NCI-H2081 (cell line): ENCODE measurements around the gene TAF4.

Experiments
- DNase-seq, 2 experiments: peaks; one replicate each; lab custom pipeline; 2025; lab: John Stamatoyannopoulos, UW

Gene TAF4

DNA sequence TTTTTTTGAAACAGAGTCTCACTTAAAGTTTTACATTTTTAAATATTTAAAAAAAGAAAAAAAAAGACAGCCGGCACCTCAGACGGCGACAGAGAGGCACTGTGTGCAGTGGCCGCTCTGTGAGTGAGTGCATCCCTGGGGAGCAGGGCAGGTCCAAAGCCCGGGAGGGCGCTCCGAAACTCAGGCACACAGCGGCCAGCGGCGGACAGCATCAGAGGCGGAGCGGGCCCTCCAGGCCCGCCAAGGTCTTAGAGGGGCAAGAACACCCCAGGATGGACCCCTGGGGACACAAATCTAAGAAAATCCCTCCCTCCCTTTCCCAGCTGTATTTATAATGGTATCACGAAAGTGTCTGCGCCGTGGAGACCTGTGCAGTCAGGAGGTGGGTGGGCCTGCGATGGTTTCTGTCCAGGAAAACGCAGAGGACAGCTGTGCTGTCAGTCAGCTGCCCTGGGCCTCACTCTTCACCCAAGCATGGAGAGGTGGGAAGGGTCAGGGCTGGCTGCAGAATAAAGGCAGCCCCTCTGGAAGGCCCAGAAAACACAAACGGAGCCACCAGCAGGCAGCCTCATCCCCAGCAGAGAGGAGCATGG is 43.8 kb downstream of the TAF4 start:
- DNase-seq, result no peak

GRCh38 chr20:62020935-62021701 is 44.6 kb downstream of the TAF4 start:
- DNase-seq, result no peak

DNA sequence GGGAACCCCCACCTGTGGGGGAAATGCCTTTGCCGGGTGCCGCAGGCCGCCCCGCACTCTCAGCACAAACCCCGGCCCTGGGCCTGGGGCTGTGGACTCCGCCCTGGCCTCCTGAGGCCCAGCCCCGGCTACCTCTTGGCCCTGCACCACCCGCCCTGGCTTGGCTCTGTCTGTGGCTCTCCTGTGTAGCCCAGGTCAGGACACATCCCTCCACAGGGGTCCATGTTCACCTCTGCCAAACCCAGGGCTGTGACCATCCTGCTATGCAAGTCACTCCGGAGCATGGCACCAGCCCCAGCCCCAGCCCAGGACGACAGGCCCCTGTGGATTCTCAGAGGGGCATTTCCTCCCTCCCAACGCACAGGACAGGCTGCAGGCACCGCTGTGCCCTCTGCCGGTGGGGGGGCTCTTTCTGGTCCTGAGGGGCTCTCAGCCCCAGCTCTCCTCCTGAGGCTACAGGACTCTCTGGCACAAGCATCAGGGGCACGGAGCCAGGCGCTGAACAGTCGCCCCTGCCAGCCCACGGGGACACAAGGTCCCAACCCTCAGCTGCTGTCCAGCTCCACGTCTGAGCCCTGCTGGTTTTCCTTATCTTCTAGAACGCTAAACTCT is 45.7 kb downstream of the TAF4 start:
- no peak for DNase-seq

GRCh38 chr20:62019144-62019805 is 46.4 kb downstream of the TAF4 start:
- DNase-seq, result no peak

- DNase-seq, result no peak
Observed at GRCh38 chr20:62018437-62019143, 47.1 kb downstream of the TAF4 start.

DNA sequence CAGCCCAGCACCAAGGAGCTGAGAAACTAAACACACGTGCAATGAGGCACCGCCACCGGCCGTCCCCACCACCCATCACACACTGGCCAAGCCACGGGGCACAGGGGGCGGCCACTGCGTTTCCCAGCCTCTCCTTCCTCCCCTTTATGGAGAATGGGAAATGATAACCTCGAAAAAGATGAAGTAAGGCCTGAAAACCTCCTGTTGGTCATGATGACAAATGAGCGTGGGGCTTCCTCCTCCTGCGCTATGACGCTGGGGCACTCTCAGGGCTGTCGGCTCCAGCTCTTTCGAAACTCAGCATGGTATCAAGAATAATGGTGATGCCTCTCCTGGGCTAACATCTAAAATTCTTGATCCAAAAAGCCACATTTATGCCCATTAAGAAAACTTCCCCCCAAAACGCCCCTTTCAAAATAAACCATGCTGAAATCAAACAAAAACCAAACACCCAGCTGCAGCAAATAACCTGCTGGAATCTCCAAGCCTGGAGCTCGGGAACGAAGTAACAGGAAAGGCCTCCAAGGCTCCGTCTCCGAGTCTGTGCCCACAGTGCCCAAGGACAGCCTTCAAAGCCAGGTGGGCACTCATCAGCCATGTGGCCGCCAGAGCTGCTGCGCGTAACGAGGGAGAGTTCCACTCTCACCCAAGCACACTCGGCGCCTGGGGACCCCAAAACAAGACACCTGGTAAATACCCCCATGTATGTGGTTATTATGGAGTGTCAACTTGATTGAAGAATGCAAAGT is 50.0 kb downstream of the TAF4 start:
- DNase-seq, result no peak

GRCh38 chr20:62014889-62015537 is 50.7 kb downstream of the TAF4 start:
- DNase-seq, result no peak

DNA sequence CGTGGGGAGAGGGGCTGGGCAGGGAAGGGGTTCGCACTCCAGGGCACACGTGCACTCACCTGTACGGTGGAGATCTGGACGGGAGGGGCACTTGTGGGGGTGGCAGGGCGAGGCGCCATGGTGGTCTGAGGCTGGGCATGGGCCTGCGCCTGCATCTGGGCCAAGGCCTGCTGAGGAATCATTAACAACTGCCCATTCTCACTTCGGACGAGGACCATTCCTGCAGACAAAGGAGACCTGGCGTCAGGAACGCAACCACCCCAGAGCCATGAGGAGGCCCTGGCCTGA is 51.2 kb downstream of the TAF4 start:
- no peak for DNase-seq

- DNase-seq, result no peak
Observed at GRCh38 chr20:62012631-62013030, 53.0 kb downstream of the TAF4 start.

- no peak for DNase-seq
Observed at GRCh38 chr20:62011938-62012534, 53.6 kb downstream of the TAF4 start.

- no peak for DNase-seq
Observed at GRCh38 chr20:62011403-62011790, 54.3 kb downstream of the TAF4 start.

- DNase-seq, result peak; percentile 24 to 34
Observed at GRCh38 chr20:62010551-62011402, 54.9 kb downstream of the TAF4 start.

GRCh38 chr20:62009869-62010445 is 55.7 kb downstream of the TAF4 start:
- no peak for DNase-seq

GRCh38 chr20:62009322-62009721 is 56.4 kb downstream of the TAF4 start:
- no peak for DNase-seq

DNA sequence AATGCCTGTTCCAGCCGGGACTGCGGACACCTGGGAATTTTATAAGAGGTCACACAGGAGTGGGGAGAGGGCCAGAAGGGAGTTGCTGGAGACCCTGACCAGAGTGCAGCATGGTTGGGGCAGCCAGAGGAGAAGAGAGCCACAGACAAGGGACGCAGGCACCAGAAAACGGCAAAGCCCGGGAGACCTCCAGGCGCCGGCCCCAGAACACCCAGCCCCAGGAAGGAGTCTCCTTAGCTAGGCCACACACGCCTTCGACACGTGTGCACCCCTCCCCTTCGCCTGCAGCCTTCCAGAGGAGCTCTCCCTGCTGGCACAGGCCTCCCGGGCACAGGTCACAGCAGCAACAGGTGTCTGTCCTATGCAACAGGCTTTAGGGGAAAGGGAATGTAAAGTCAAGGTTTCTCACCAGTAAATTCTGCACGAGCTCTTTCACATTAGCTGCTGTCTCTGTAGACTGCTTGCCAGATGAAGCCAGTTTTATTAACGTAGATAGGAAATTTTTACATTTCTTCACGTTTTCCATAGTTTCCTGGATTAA is 57.0 kb downstream of the TAF4 start:
- no peak for DNase-seq

GRCh38 chr20:62007127-62007647 is 58.5 kb downstream of the TAF4 start:
- DNase-seq, result no peak

DNA sequence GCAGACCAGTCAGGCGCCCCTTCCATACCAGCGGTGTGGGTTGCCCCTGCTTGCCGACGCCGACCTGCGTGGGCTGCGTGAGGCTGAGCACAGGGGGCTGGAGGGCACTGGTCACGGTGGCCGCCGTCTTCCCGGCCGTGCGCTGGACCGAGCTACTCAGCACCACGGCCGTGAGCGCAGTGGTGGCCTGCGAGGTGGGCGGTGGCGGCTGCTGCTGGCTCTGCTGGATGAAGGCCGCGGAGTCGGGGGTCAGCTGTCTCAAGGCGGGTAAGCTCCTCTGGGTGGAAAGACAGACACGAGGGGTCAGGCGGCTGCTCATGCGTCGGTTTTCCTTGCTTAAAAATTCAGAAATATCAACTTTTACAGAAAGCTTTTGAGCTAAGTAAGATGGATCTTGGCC is 59.2 kb downstream of the TAF4 start:
- no peak for DNase-seq

- no peak for DNase-seq
Observed at GRCh38 chr20:62004614-62005013, 61.1 kb downstream of the TAF4 start.
